ENCODE measurements around the gene ZNF397.

DNA sequence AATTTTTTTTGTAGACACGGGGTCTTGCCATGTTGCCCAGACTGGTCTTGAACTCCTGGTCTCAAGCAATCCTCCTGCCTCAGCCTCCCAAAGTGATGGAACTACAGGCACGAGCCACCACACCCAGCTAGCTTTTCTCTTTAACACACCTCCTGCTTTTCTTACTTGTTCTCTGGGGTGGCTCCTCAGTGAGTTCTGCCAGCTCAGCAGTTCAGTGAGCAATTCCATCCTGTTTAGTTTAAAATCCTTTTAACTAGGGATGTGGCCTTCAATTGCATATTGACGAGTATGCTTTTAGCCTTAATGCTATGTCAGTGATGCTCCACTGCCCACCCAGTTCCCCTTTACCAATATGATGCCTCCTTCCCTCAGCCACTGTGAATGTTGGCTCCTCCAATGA, 16.1 kb downstream of the ZNF397 start:
- TF ChIP-seq, protein P1, sequence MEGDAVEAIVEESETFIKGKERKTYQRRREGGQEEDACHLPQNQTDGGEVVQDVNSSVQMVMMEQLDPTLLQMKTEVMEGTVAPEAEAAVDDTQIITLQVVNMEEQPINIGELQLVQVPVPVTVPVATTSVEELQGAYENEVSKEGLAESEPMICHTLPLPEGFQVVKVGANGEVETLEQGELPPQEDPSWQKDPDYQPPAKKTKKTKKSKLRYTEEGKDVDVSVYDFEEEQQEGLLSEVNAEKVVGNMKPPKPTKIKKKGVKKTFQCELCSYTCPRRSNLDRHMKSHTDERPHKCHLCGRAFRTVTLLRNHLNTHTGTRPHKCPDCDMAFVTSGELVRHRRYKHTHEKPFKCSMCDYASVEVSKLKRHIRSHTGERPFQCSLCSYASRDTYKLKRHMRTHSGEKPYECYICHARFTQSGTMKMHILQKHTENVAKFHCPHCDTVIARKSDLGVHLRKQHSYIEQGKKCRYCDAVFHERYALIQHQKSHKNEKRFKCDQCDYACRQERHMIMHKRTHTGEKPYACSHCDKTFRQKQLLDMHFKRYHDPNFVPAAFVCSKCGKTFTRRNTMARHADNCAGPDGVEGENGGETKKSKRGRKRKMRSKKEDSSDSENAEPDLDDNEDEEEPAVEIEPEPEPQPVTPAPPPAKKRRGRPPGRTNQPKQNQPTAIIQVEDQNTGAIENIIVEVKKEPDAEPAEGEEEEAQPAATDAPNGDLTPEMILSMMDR (IDR thresholded peaks at IDR 0.05): no peak
- TF ChIP-seq POLR2A (IDR thresholded peaks at IDR 0.05): no peak
